Measurements from ENCODE around the gene GMEB1. TPM values are rescaled to one million over a fixed set of nuclear protein-coding genes. Genes with fewer than 3 reads are reported as not detected.

The GMEB1 gene
- polyA plus RNA-seq, 1 experiment, result 6.6 TPM

GRCh38 chr1:28766532-28767183, 98.1 kb downstream of the GMEB1 start:
- ChIA-PET POLR2A (interaction anchor here (0.5 to 0.6 kb wide), 2 partner anchors 123 to 1995 kb away, joined by 3 to 16 read pairs; partner anchors contain the start of gene TAF12), CTCF (interaction anchor here (0.8 kb wide), 1 partner anchor 123 kb away, joined by 3 read pairs; no protein-coding TSS in a partner anchor)
- H3K27me3 ChIP-seq (ENCODE audit: control insufficient read depth, insufficient read depth, low read length), result no peaks in the 10 kb centered on the region
- no peak for TF ChIP-seq CTCF (IDR thresholded peaks at IDR 0.05; ENCODE audit: insufficient read depth, low read depth, low read length)
- H3K36me3 ChIP-seq (ENCODE audit: control insufficient read depth, insufficient read depth, low read length), result peaks cover 5% of the 10 kb centered on the region
- no peak overlapping the region for H3K4me3 ChIP-seq (ENCODE audit: low read depth, low read length)
- no peak for DNase-seq (ENCODE audit: low read depth)

Small RNA genes lying within 50 kb of the gene (small RNA-seq; reads per million reads assigned to genes)
- gene RF00422 (ENCODE audit: insufficient read length, low read depth, low replicate concordance) (not detected), gene RNU11 (ENCODE audit: insufficient read length, low read depth, low replicate concordance) (not detected)

Other genes starting within 250 kb of the GMEB1 start
- gene RCC1, start 162.7 kb upstream of the GMEB1 start, polyA plus RNA-seq (2011; rRNA removed), result 27.0 and 41.5 TPM in 2 replicates
- 26.6 and 35.5 TPM in 2 replicates for gene TRNAU1AP, start 115.7 kb upstream of the GMEB1 start, polyA plus RNA-seq (2011; rRNA removed)
- 2.0 and 2.8 TPM in 2 replicates for gene RAB42, start 76.5 kb upstream of the GMEB1 start, polyA plus RNA-seq (2011; rRNA removed)
- 31.8 and 46.8 TPM in 2 replicates for gene TAF12, start 25.7 kb upstream of the GMEB1 start, polyA plus RNA-seq (2011; rRNA removed)
- gene RNU11, start 20.2 kb upstream of the GMEB1 start, polyA plus RNA-seq (2011; rRNA removed), result not detected in 2 replicates
- gene YTHDF2, start 68.2 kb downstream of the GMEB1 start, polyA plus RNA-seq (2011; rRNA removed), result 45.9 and 68.2 TPM in 2 replicates
- gene OPRD1, start 143.4 kb downstream of the GMEB1 start, polyA plus RNA-seq (2011; rRNA removed), result not detected in 2 replicates
- 7.5 and 13.8 TPM in 2 replicates for gene EPB41, start 245.8 kb downstream of the GMEB1 start, polyA plus RNA-seq (2011; rRNA removed)

Data from BJ (cell line).